ENCODE measurements around the gene KLHDC7B.
"Not testable (repeated sequence)": the region's sequence is repeated elsewhere in the genome, so short reads cannot be mapped to it uniquely, and the experiment has no call there.

The KLHDC7B gene

GRCh38 chr22:50518606-50519005, 27.1 kb upstream of the KLHDC7B start:
- H3K4me3 ChIP-seq (ENCODE audit: low read length) = no peak overlapping the region
- TF ChIP-seq, protein P1, sequence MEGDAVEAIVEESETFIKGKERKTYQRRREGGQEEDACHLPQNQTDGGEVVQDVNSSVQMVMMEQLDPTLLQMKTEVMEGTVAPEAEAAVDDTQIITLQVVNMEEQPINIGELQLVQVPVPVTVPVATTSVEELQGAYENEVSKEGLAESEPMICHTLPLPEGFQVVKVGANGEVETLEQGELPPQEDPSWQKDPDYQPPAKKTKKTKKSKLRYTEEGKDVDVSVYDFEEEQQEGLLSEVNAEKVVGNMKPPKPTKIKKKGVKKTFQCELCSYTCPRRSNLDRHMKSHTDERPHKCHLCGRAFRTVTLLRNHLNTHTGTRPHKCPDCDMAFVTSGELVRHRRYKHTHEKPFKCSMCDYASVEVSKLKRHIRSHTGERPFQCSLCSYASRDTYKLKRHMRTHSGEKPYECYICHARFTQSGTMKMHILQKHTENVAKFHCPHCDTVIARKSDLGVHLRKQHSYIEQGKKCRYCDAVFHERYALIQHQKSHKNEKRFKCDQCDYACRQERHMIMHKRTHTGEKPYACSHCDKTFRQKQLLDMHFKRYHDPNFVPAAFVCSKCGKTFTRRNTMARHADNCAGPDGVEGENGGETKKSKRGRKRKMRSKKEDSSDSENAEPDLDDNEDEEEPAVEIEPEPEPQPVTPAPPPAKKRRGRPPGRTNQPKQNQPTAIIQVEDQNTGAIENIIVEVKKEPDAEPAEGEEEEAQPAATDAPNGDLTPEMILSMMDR (conservative IDR thresholded peaks at IDR 0.05; ENCODE audit: low read depth, low read length) = no peak
- DNase-seq (ENCODE audit: low read depth) = no peak

DNA sequence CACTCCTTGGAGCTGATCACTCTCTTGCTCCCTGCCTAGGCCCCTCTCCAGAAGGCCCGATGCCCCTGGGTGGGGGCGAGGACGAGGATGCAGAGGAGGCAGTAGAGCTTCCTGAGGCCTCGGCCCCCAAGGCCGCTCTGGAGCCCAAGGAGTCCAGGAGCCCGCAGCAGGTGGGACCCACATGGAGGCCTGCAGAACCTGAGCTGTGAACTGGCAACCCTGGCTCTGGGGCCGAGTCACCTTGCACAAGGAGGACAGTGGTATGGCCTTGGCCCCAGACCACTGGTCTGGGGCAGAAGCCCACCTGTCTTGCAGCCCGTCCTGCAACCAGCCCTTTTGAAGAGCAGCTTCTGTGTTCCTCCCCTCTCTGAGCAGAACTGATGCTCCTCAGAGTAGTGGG, 26.5 kb upstream of the KLHDC7B start:
- H3K4me3 ChIP-seq (ENCODE audit: low read length) = no peak overlapping the region
- DNase-seq (ENCODE audit: low read depth) = no peak
- TF ChIP-seq, protein P1 (conservative IDR thresholded peaks at IDR 0.05; ENCODE audit: low read depth, low read length) = no peak

DNA sequence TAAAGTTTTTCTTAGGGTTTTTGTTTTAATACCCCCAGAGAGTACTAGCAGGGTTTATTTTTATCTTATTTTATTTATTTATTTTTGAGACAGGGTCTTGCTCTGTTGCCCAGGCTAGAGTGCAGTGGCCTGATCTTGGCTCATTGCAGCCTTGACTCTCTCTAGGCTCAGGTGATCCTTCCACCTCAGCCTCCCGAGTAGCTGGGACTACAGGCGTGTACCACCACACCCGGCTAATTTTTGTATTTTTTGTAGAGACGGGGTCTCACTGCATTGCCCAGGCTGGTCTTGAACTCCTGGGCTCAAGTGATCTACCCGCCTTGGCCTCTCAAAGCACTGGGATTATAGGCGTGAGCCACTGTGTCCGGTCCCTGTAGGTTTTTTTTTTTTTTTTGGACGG, 25.5 kb upstream of the KLHDC7B start:
- DNase-seq (ENCODE audit: low read depth); H3K4me3 ChIP-seq (ENCODE audit: low read length): not testable (repeated sequence)

GRCh38 chr22:50520826-50521453, 24.8 kb upstream of the KLHDC7B start:
- H3K4me3 ChIP-seq (ENCODE audit: low read length) = no peak overlapping the region
- no peak for DNase-seq (ENCODE audit: low read depth)
- TF ChIP-seq, protein P1 (conservative IDR thresholded peaks at IDR 0.05; ENCODE audit: low read depth, low read length) = no peak

GRCh38 chr22:50521710-50522109, 24.0 kb upstream of the KLHDC7B start:
- no peak overlapping the region for H3K4me3 ChIP-seq (ENCODE audit: low read length)
- TF ChIP-seq, protein P1 (conservative IDR thresholded peaks at IDR 0.05; ENCODE audit: low read depth, low read length) = no peak
- DNase-seq (ENCODE audit: low read depth) = no peak

- TF ChIP-seq, protein P1 (conservative IDR thresholded peaks at IDR 0.05; ENCODE audit: low read depth, low read length) = no peak
- DNase-seq (ENCODE audit: low read depth) = no peak
- H3K4me3 ChIP-seq (ENCODE audit: low read length) = no peak overlapping the region
Observed at GRCh38 chr22:50522208-50522805, 23.4 kb upstream of the KLHDC7B start.

DNA sequence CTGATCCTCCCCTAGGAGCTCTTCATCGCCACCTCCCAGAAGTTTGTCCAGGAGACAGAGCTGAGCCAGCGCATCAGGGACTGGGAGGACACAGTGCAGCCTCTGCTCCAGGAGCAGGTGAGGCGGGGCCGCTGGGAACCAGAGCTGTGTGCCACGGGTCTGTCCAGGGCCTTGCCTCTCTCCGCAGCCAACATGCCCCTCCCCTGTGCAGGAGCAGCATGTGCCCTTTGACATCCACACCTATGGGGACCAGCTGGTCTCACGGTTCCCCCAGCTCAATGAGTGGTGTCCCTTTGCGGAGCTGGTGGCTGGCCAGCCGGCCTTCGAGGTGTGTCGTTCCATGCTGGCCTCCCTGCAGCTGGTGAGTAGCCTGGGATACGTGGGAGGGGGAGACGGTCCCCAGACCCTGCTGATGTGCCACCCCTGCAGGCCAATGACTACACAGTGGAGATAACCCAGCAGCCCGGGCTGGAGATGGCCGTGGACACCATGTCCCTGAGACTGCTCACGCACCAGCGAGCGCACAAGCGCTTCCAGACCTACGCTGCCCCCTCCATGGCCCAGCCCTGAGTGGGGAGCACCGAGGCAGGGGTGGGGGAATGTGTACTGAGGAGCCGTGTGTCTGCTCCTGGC, 22.8 kb upstream of the KLHDC7B start:
- DNase-seq (ENCODE audit: low read depth) = no peak
- no peak overlapping the region for H3K4me3 ChIP-seq (ENCODE audit: low read length)
- TF ChIP-seq, protein P1 (conservative IDR thresholded peaks at IDR 0.05; ENCODE audit: low read depth, low read length) = no peak

Data from retinal pigment epithelial cell (primary cell).